Stimulated activated memory B cell treated with anti-CD40 and anti-IgM and Interleukin-4, amounts not matched to agents 10 μg/mL and 1 μg/mL and 100 μg/mL, for 72 hours (primary cell): Measurements from ENCODE around the gene PIGV.

Experiments
- ATAC-seq: fragments of 150-1000 bp; cut with Tn5 transposase; 2 replicates; pipeline ENCODE4 v1.10.0; 2021
- H3K27ac Mint-ChIP-seq: one replicate; pipeline ENCODE4 v1.8.0; 2022; ENCODE audit warnings: mild to moderate bottlenecking, mixed read lengths
- H3K27me3 Mint-ChIP-seq: one replicate; pipeline ENCODE4 v1.8.0; 2022; ENCODE audit warnings: mixed read lengths
- H3K36me3 Mint-ChIP-seq: one replicate; pipeline ENCODE4 v1.8.0; 2022; ENCODE audit warnings: mixed read lengths
- H3K4me1 Mint-ChIP-seq: one replicate; pipeline ENCODE4 v1.8.0; 2022; ENCODE audit warnings: mixed read lengths
- H3K4me3 Mint-ChIP-seq: one replicate; pipeline ENCODE4 v1.8.0; 2022; ENCODE audit warnings: mild to moderate bottlenecking, moderate library complexity, mixed read lengths
- H3K9me3 Mint-ChIP-seq: one replicate; pipeline ENCODE4 v1.8.0; 2022; ENCODE audit warnings: mixed read lengths

Gene PIGV

GRCh38 chr1:26784886-26785285, 2.9 kb upstream of the PIGV start:
- no peaks in the 10 kb centered on the region for H3K9me3 Mint-ChIP-seq
- H3K27me3 Mint-ChIP-seq = no peaks in the 10 kb centered on the region
- ATAC-seq = no peak
- peak overlapping the region; percentile 99 for H3K27ac Mint-ChIP-seq
- H3K4me1 Mint-ChIP-seq = peaks cover 62% of the 10 kb centered on the region
- no peak overlapping the region for H3K4me3 Mint-ChIP-seq
- peaks cover 19% of the 10 kb centered on the region for H3K36me3 Mint-ChIP-seq

GRCh38 chr1:26785611-26786436, 1.9 kb upstream of the PIGV start:
- H3K4me1 Mint-ChIP-seq = peaks cover 61% of the 10 kb centered on the region
- H3K27ac Mint-ChIP-seq = peak overlapping the region; percentile 99
- H3K4me3 Mint-ChIP-seq = peak overlapping the region; percentile 32
- H3K9me3 Mint-ChIP-seq = no peaks in the 10 kb centered on the region
- ATAC-seq = no peak
- H3K27me3 Mint-ChIP-seq = no peaks in the 10 kb centered on the region
- H3K36me3 Mint-ChIP-seq = peaks cover 17% of the 10 kb centered on the region

GRCh38 chr1:26786437-26787380, 1.0 kb upstream of the PIGV start:
- peak; percentile 24 for ATAC-seq
- Mint-ChIP-seq H3K36me3 (peaks cover 18% of the 10 kb centered on the region), H3K4me1 (peaks cover 68% of the 10 kb centered on the region), H3K27ac (peak overlapping the region; percentile 99), H3K9me3 (no peaks in the 10 kb centered on the region), H3K4me3 (peak overlapping the region; percentile 98), H3K27me3 (no peaks in the 10 kb centered on the region)

- peaks cover 65% of the 10 kb centered on the region for H3K4me1 Mint-ChIP-seq
These were observed 407 bp upstream of the PIGV start for GRCh38 chr1:26787381-26787705.

GRCh38 chr1:26788515-26788785, 700 bp downstream of the PIGV start:
- Mint-ChIP-seq H3K4me3 (peak overlapping the region; percentile 98), H3K27me3 (no peaks in the 10 kb centered on the region), H3K36me3 (peaks cover 19% of the 10 kb centered on the region), H3K27ac (peak overlapping the region; percentile 99), H3K9me3 (no peaks in the 10 kb centered on the region), H3K4me1 (peaks cover 57% of the 10 kb centered on the region)
- ATAC-seq = no peak

More at GRCh38 chr1:26787381-26787705, 407 bp upstream of the PIGV start:
- Mint-ChIP-seq H3K27ac (peak overlapping the region; percentile 99), H3K9me3 (no peaks in the 10 kb centered on the region), H3K36me3 (peaks cover 15% of the 10 kb centered on the region), H3K27me3 (no peaks in the 10 kb centered on the region), H3K4me3 (peak overlapping the region; percentile 98)
- peak; percentile 72 for ATAC-seq

GRCh38 chr1:26788836-26789611, 1.3 kb downstream of the PIGV start:
- Mint-ChIP-seq H3K4me3 (peak overlapping the region; percentile 98), H3K36me3 (peaks cover 23% of the 10 kb centered on the region), H3K9me3 (no peaks in the 10 kb centered on the region), H3K27me3 (no peaks in the 10 kb centered on the region), H3K27ac (peak overlapping the region; percentile 99), H3K4me1 (peaks cover 53% of the 10 kb centered on the region)
- ATAC-seq = peak; percentile 53

- ATAC-seq = no peak
- Mint-ChIP-seq H3K9me3 (no peaks in the 10 kb centered on the region), H3K4me1 (peaks cover 51% of the 10 kb centered on the region), H3K27ac (peak overlapping the region; percentile 99), H3K27me3 (no peaks in the 10 kb centered on the region), H3K4me3 (no peak overlapping the region), H3K36me3 (peaks cover 28% of the 10 kb centered on the region)
These were observed 1.8 kb downstream of the PIGV start for GRCh38 chr1:26789612-26789865.

GRCh38 chr1:26789931-26790330, 2.2 kb downstream of the PIGV start:
- H3K9me3 Mint-ChIP-seq = no peaks in the 10 kb centered on the region
- no peak overlapping the region for H3K4me3 Mint-ChIP-seq
- ATAC-seq = no peak
- H3K27ac Mint-ChIP-seq = no peak overlapping the region
- H3K27me3 Mint-ChIP-seq = no peaks in the 10 kb centered on the region
- H3K4me1 Mint-ChIP-seq = peaks cover 53% of the 10 kb centered on the region
- peaks cover 32% of the 10 kb centered on the region for H3K36me3 Mint-ChIP-seq

- H3K27me3 Mint-ChIP-seq = no peaks in the 10 kb centered on the region
- peaks cover 47% of the 10 kb centered on the region for H3K4me1 Mint-ChIP-seq
- H3K36me3 Mint-ChIP-seq = peaks cover 34% of the 10 kb centered on the region
- no peak for ATAC-seq
- no peak overlapping the region for H3K4me3 Mint-ChIP-seq
- H3K9me3 Mint-ChIP-seq = no peaks in the 10 kb centered on the region
- H3K27ac Mint-ChIP-seq = no peak overlapping the region
These were observed 2.8 kb downstream of the PIGV start for GRCh38 chr1:26790551-26790953.

GRCh38 chr1:26791148-26791547, 3.4 kb downstream of the PIGV start:
- Mint-ChIP-seq H3K9me3 (no peaks in the 10 kb centered on the region), H3K4me3 (no peak overlapping the region), H3K36me3 (peaks cover 35% of the 10 kb centered on the region), H3K27me3 (no peaks in the 10 kb centered on the region), H3K4me1 (peaks cover 41% of the 10 kb centered on the region), H3K27ac (peak overlapping the region; percentile 63)
- no peak for ATAC-seq

GRCh38 chr1:26791626-26792025, 3.9 kb downstream of the PIGV start:
- no peak for ATAC-seq
- Mint-ChIP-seq H3K4me1 (peaks cover 36% of the 10 kb centered on the region), H3K27me3 (no peaks in the 10 kb centered on the region), H3K4me3 (no peak overlapping the region), H3K27ac (peak overlapping the region; percentile 63), H3K36me3 (peaks cover 40% of the 10 kb centered on the region), H3K9me3 (no peaks in the 10 kb centered on the region)

- peaks cover 41% of the 10 kb centered on the region for H3K36me3 Mint-ChIP-seq
These were observed 5.2 kb downstream of the PIGV start for GRCh38 chr1:26792924-26793323.

GRCh38 chr1:26794391-26794790, 6.6 kb downstream of the PIGV start:
- no peaks in the 10 kb centered on the region for H3K27me3 Mint-ChIP-seq
- no peaks in the 10 kb centered on the region for H3K9me3 Mint-ChIP-seq
- peaks cover 17% of the 10 kb centered on the region for H3K4me1 Mint-ChIP-seq
- peaks cover 41% of the 10 kb centered on the region for H3K36me3 Mint-ChIP-seq
- no peak for ATAC-seq
- no peak overlapping the region for H3K27ac Mint-ChIP-seq
- H3K4me3 Mint-ChIP-seq = no peak overlapping the region

More at GRCh38 chr1:26792924-26793323, 5.2 kb downstream of the PIGV start:
- peak overlapping the region; percentile 6 for H3K27ac Mint-ChIP-seq
- no peaks in the 10 kb centered on the region for H3K27me3 Mint-ChIP-seq
- H3K9me3 Mint-ChIP-seq = no peaks in the 10 kb centered on the region
- no peak for ATAC-seq
- H3K4me1 Mint-ChIP-seq = peaks cover 28% of the 10 kb centered on the region
- H3K4me3 Mint-ChIP-seq = no peak overlapping the region

GRCh38 chr1:26797627-26798026, 9.9 kb downstream of the PIGV start:
- Mint-ChIP-seq H3K27ac (no peak overlapping the region), H3K36me3 (peaks cover 31% of the 10 kb centered on the region), H3K4me1 (peaks cover 18% of the 10 kb centered on the region), H3K27me3 (no peaks in the 10 kb centered on the region), H3K9me3 (no peaks in the 10 kb centered on the region), H3K4me3 (no peak overlapping the region)
- ATAC-seq = no peak

- Mint-ChIP-seq H3K9me3 (no peaks in the 10 kb centered on the region), H3K36me3 (peaks cover 12% of the 10 kb centered on the region), H3K4me3 (no peak overlapping the region), H3K27ac (peak overlapping the region; percentile 53), H3K27me3 (no peaks in the 10 kb centered on the region), H3K4me1 (peaks cover 14% of the 10 kb centered on the region)
- ATAC-seq = no peak
These were observed 11.9 kb downstream of the PIGV start for GRCh38 chr1:26799479-26800142.
